COLO668 (cell line): ENCODE data around the gene ENTHD1.
"Not testable (repeated sequence)": the region's sequence is repeated elsewhere in the genome, so short reads cannot be mapped to it uniquely, and the experiment has no call there.

Experiments used
- DNase-seq: peaks from one replicate; lab custom pipeline; 2025; ENCODE audit not compliant: unreplicated experiment; lab: John Stamatoyannopoulos, UW

The ENTHD1 gene

GRCh38 chr22:39852799-39853198 lies 40.8 kb downstream of the ENTHD1 start:
- DNase-seq = no peak

- no peak for DNase-seq
These were observed 41.8 kb downstream of the ENTHD1 start for GRCh38 chr22:39851606-39852315.

- no peak for DNase-seq
These were observed 46.1 kb downstream of the ENTHD1 start for GRCh38 chr22:39847477-39847876.

GRCh38 chr22:39846539-39846938 lies 47.0 kb downstream of the ENTHD1 start:
- DNase-seq = not testable (repeated sequence)

GRCh38 chr22:39845529-39845928 lies 48.0 kb downstream of the ENTHD1 start:
- no peak for DNase-seq

- no peak for DNase-seq
These were observed 53.5 kb downstream of the ENTHD1 start for GRCh38 chr22:39839917-39840510.

GRCh38 chr22:39839204-39839603 lies 54.4 kb downstream of the ENTHD1 start:
- no peak for DNase-seq

GRCh38 chr22:39833610-39834009 lies 60.0 kb downstream of the ENTHD1 start:
- no peak for DNase-seq

- no peak for DNase-seq
These were observed 60.5 kb downstream of the ENTHD1 start for GRCh38 chr22:39833093-39833492.

GRCh38 chr22:39832627-39833074 lies 60.9 kb downstream of the ENTHD1 start:
- no peak for DNase-seq

- DNase-seq = no peak
These were observed 67.9 kb downstream of the ENTHD1 start for GRCh38 chr22:39825661-39826102.

- DNase-seq = no peak
These were observed 72.6 kb downstream of the ENTHD1 start for GRCh38 chr22:39821008-39821407.

- no peak for DNase-seq
These were observed 73.3 kb downstream of the ENTHD1 start for GRCh38 chr22:39820256-39820655.

- no peak for DNase-seq
These were observed 74.1 kb downstream of the ENTHD1 start for GRCh38 chr22:39819429-39819828.

- DNase-seq = no peak
These were observed 75.5 kb downstream of the ENTHD1 start for GRCh38 chr22:39818094-39818493.

- DNase-seq = no peak
These were observed 77.6 kb downstream of the ENTHD1 start for GRCh38 chr22:39815932-39816331.

GRCh38 chr22:39814899-39815298 lies 78.7 kb downstream of the ENTHD1 start:
- DNase-seq = no peak

GRCh38 chr22:39809772-39810557 lies 83.6 kb downstream of the ENTHD1 start:
- DNase-seq = no peak

GRCh38 chr22:39808081-39808480 lies 85.5 kb downstream of the ENTHD1 start:
- peak; percentile 35 for DNase-seq

- no peak for DNase-seq
These were observed 87.5 kb downstream of the ENTHD1 start for GRCh38 chr22:39806109-39806508.

- DNase-seq = no peak
These were observed 88.4 kb downstream of the ENTHD1 start for GRCh38 chr22:39805117-39805516.

- no peak for DNase-seq
These were observed 90.9 kb downstream of the ENTHD1 start for GRCh38 chr22:39802682-39803081.
